ENCODE data around the gene PFN2.
"Not testable (repeated sequence)": the region's sequence is repeated elsewhere in the genome, so short reads cannot be mapped to it uniquely, and the experiment has no call there.

PFN2 gene

DNA sequence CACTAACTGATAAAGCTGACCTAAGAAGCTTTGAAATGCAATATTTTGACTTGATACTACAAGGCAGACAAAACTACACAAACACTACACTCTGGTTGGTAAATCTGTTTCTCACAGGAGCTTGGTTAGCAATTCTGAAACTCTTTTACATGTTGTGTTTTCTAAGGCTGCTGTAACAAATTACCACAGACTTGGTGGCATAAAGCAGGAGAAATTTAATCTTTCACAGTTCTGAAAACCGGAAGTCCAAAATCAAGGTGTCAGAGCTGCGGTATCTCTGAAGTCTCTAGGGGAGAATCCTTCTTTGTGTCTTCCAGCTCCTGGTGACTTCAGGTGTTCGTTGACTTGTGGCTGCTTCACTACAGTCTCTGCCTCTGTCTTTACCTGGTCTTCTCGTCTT lies 12.9 kb upstream of the PFN2 start:
- H3K4me3 ChIP-seq (ENCODE audit: control insufficient read depth, low read depth, low read length), result no peak overlapping the region
- TF ChIP-seq CTCF (conservative IDR thresholded peaks at IDR 0.05; ENCODE audit: control insufficient read depth, insufficient read depth, low read depth, low read length), result no peak
- no peak for DNase-seq (ENCODE audit: low read depth)

DNA sequence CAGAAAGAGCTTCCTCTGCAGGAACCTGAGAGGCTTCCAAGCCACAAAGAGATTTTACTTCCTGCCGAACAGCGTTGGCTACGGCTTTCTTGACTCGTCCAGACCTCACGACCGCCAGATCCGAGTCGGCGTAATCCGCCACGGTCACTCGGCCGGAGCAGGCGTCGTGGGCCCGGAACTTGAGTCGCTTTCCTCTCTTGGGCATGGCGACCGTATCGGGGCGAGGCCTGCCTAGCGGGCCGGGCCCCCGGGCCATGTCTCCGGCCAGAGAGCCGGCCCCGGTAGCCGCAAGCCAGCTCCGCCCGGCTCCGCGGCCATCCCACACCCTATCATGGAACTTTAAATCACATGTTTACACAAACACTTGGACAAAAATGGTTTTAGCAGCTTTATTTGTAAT lies 12.4 kb upstream of the PFN2 start:
- H3K4me3 ChIP-seq (ENCODE audit: control insufficient read depth, low read depth, low read length); DNase-seq (ENCODE audit: low read depth): not testable (repeated sequence)

DNA sequence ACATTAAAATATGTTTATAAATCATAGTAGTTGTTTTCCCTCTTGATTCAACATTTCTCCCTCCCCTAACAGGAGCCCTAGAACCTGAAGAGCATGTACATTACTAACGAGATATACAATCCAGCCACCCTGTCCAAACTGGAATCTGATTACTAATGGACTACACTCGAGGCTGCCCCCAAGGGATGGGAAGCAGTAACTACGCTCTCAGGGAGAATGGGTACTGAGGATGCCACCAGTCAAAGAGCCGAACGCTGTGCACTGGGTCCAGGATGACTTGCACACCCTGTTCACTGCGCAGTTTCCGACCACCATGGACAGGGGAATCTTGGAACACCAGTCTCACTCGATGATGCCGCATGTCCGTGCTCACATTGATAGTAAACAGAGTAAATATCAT lies 11.3 kb upstream of the PFN2 start:
- not testable (repeated sequence) for DNase-seq (ENCODE audit: low read depth); H3K4me3 ChIP-seq (ENCODE audit: control insufficient read depth, low read depth, low read length)

DNA sequence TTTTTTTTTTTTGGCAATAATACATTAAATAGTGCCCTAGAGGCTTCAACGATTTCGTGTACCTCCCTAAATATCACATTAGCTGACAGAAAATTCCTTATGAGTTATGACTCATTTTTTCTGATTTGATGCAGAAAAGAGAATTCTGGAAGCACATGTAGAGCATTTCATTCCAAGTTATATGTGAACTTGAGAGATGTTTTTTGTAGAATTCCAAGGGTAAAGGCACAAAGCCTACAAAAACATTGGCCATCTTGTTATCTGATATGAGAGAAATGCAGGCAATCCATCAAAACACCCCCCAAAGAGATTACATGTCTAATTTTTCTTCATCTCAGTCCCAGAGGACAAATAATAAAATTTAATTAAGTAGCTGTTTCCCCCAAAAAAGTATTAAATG lies 6.7 kb upstream of the PFN2 start:
- H3K4me3 ChIP-seq (ENCODE audit: control insufficient read depth, low read depth, low read length), result no peak overlapping the region
- DNase-seq (ENCODE audit: low read depth), result no peak
- no peak for TF ChIP-seq CTCF (conservative IDR thresholded peaks at IDR 0.05; ENCODE audit: control insufficient read depth, insufficient read depth, low read depth, low read length)

- H3K4me3 ChIP-seq (ENCODE audit: control insufficient read depth, low read depth, low read length), result no peak overlapping the region
- no peak for DNase-seq (ENCODE audit: low read depth)
- TF ChIP-seq CTCF (conservative IDR thresholded peaks at IDR 0.05; ENCODE audit: control insufficient read depth, insufficient read depth, low read depth, low read length), result no peak
Measured at GRCh38 chr3:149975919-149976318, 5.2 kb upstream of the PFN2 start.

- no peak for TF ChIP-seq CTCF (conservative IDR thresholded peaks at IDR 0.05; ENCODE audit: control insufficient read depth, insufficient read depth, low read depth, low read length)
- peak overlapping the region; percentile 63 for H3K4me3 ChIP-seq (ENCODE audit: control insufficient read depth, low read depth, low read length)
- peak; percentile 71 for DNase-seq (ENCODE audit: low read depth)
Measured at GRCh38 chr3:149971403-149972075, 844 bp upstream of the PFN2 start.

GRCh38 chr3:149969940-149970715 lies 567 bp downstream of the PFN2 start:
- TF ChIP-seq CTCF (conservative IDR thresholded peaks at IDR 0.05; ENCODE audit: control insufficient read depth, insufficient read depth, low read depth, low read length), result no peak
- DNase-seq (ENCODE audit: low read depth), result peak; percentile 85
- peak overlapping the region; percentile 63 for H3K4me3 ChIP-seq (ENCODE audit: control insufficient read depth, low read depth, low read length)

Measured in fibroblast of mammary gland (primary cell).